GM23338 (cell line): ENCODE measurements around the gene IBSP. TPM values are rescaled to one million over a fixed set of nuclear protein-coding genes. Genes with fewer than 3 reads are reported as not detected.
A peak's percentile ranks its signal among the peaks of the same experiment; 100 is the strongest.

Experiments used
- ATAC-seq: fragments of 200-7000 bp; cut with Tn5 transposase; 3 replicates; pipeline ENCODE4 v1.9.1; 2020
- DNase-seq: peaks from one replicate; pipeline ENCODE4 v3.0.0-alpha.2; 2015; ENCODE audit warnings: low spot score
- H2AFZ ChIP-seq: fragments of 200-600 bp; sonication (generic); 2 replicates; pipeline ENCODE4 v1.8.0; 2016; ENCODE audit warnings: antibody characterized with exemption, mild to moderate bottlenecking, moderate library complexity
- H3F3A ChIP-seq: fragments of 200-600 bp; sonication (generic); replicated peaks from 2 replicates; pipeline ENCODE4 v1.8.0; 2017; ENCODE audit warnings: antibody characterized with exemption, mixed run types, low read depth
- H3K27ac ChIP-seq: fragments of 200-600 bp; sonication (generic); 2 replicates; pipeline ENCODE4 v1.6.1; 2016; ENCODE audit warnings: low read depth
- H3K27me3 ChIP-seq: fragments of 200-600 bp; sonication (generic); 2 replicates; pipeline ENCODE4 v1.8.0; 2016; ENCODE audit warnings: mild to moderate bottlenecking, mixed run types, moderate library complexity; ENCODE audit not compliant: insufficient read depth
- H3K36me3 ChIP-seq: fragments of 200-600 bp; sonication (generic); 2 replicates; pipeline ENCODE4 v1.8.0; 2016; ENCODE audit warnings: mild to moderate bottlenecking; ENCODE audit not compliant: insufficient read depth
- H3K4me1 ChIP-seq: fragments of 200-600 bp; sonication (generic); 2 replicates; pipeline ENCODE4 v1.8.0; 2016; ENCODE audit warnings: mild to moderate bottlenecking, moderate library complexity; ENCODE audit not compliant: insufficient read depth
- H3K4me2 ChIP-seq: fragments of 200-600 bp; sonication (generic); 2 replicates; pipeline ENCODE4 v1.7.1; 2017; ENCODE audit warnings: mixed run types
- H3K4me3 ChIP-seq: fragments of 200-600 bp; sonication (generic); 2 replicates; pipeline ENCODE4 v1.6.1; 2016; ENCODE audit warnings: mixed run types
- H3K79me2 ChIP-seq: fragments of 200-600 bp; sonication (generic); replicated peaks from 2 replicates; pipeline ENCODE4 v1.8.0; 2017; ENCODE audit warnings: mild to moderate bottlenecking; ENCODE audit not compliant: insufficient read depth
- H3K9me2 ChIP-seq: fragments of 200-600 bp; sonication (generic); 2 replicates; pipeline ENCODE4 v1.8.0; 2017; ENCODE audit not compliant: insufficient read depth
- H4K20me1 ChIP-seq: fragments of 200-600 bp; sonication (generic); replicated peaks from 2 replicates; pipeline ENCODE4 v1.8.0; 2017; ENCODE audit warnings: mild to moderate bottlenecking; ENCODE audit not compliant: insufficient read depth
- H3K27ac Mint-ChIP-seq: 2 replicates; pipeline ENCODE4 v1.8.0; 2020; ENCODE audit warnings: inconsistent platforms, mild to moderate bottlenecking, moderate library complexity, mixed read lengths
- H3K27me3 Mint-ChIP-seq: 3 replicates; pipeline ENCODE4 v1.8.0; 2022; ENCODE audit warnings: low read depth, mild to moderate bottlenecking, moderate library complexity, mixed read lengths, inconsistent platforms; ENCODE audit not compliant: insufficient read depth, poor library complexity
- H3K36me3 Mint-ChIP-seq: 3 replicates; pipeline ENCODE4 v1.8.0; 2021; ENCODE audit warnings: low read depth, mild to moderate bottlenecking, inconsistent platforms, moderate library complexity, mixed read lengths
- H3K4me1 Mint-ChIP-seq: 3 replicates; pipeline ENCODE4 v1.8.0; 2020; ENCODE audit warnings: mild to moderate bottlenecking, inconsistent platforms, mixed read lengths
- H3K4me3 Mint-ChIP-seq: 3 replicates; pipeline ENCODE4 v1.8.0; 2021; ENCODE audit warnings: moderate library complexity, mild to moderate bottlenecking, inconsistent platforms, mixed read lengths
- H3K9me3 Mint-ChIP-seq: 3 replicates; pipeline ENCODE4 v1.8.0; 2020; ENCODE audit warnings: moderate library complexity, mild to moderate bottlenecking, inconsistent platforms, mixed read lengths
- CREB1 ChIP-seq: fragments of 250-450 bp; sonication (Bioruptor Pico); IDR thresholded peaks from 2 replicates; pipeline ENCODE4 v1.5.0; 2020; ENCODE audit warnings: low read depth, mild to moderate bottlenecking, moderate library complexity
- CTCF ChIP-seq, 2 experiments: fragments of 200-600 bp in 1 of 2; sonication (generic) in 1 of 2; conservative IDR thresholded peaks; 2 replicates each; pipeline versions ENCODE4 v1.5.1 to v1.6.1; 2016 to 2017; ENCODE audit warnings: antibody characterized with exemption in 2 of 2, low read depth in 2 of 2, mild to moderate bottlenecking in 2 of 2, moderate library complexity in 1 of 2
- EZH2 ChIP-seq: fragments of 200-600 bp; sonication (generic); IDR thresholded peaks from one replicate; pipeline ENCODE4 v1.8.0; 2017; ENCODE audit warnings: antibody characterized with exemption, mild to moderate bottlenecking, low read depth; ENCODE audit not compliant: unreplicated experiment
- EZH2phosphoT487 ChIP-seq: fragments of 200-600 bp; sonication (generic); IDR thresholded peaks from one replicate; pipeline ENCODE4 v1.8.1; 2018; ENCODE audit warnings: antibody characterized with exemption; ENCODE audit not compliant: unreplicated experiment
- JUNB ChIP-seq: IDR thresholded peaks from one replicate; pipeline ENCODE4 v1.6.1; 2016; ENCODE audit warnings: antibody characterized with exemption; ENCODE audit not compliant: unreplicated experiment
- NANOG ChIP-seq: IDR thresholded peaks from 2 replicates; pipeline ENCODE4 v1.6.1; 2016; ENCODE audit warnings: antibody characterized with exemption, borderline replicate concordance
- POLR2AphosphoS5 ChIP-seq: IDR thresholded peaks from 2 replicates; pipeline ENCODE4 v1.6.1; 2016; ENCODE audit warnings: antibody characterized with exemption, low read depth
- STAT1 ChIP-seq: IDR thresholded peaks from one replicate; pipeline ENCODE4 v1.6.1; 2016; ENCODE audit warnings: antibody characterized with exemption; ENCODE audit not compliant: unreplicated experiment
- ZNF114 ChIP-seq: fragments of 250-450 bp; sonication (Bioruptor Pico); IDR thresholded peaks from 2 replicates; pipeline ENCODE4 v1.5.0; 2020; ENCODE audit warnings: mild to moderate bottlenecking, moderate library complexity
- ZNF331 ChIP-seq: fragments of 250-450 bp; sonication (Bioruptor Pico); IDR thresholded peaks from 2 replicates; pipeline ENCODE4 v1.5.0; 2020; ENCODE audit warnings: low read depth, mild to moderate bottlenecking, moderate library complexity
- polyA plus RNA-seq: library from polyadenylated mRNA; unstranded; fragments of >200 nt; fragmentation: Nextera tagmentation; extraction: Ambion mirVana; gene quantifications from 2 replicates; pipeline ENCODE4 v1.2.1, GENCODE V29; 2016
- total RNA-seq: library from RNA; depleted of rRNA; stranded (reverse); fragments of >200 nt; shearing (Covaris generic); gene quantifications from 2 replicates; pipeline ENCODE4 v1.2.3, GENCODE V29; 2014
- TF ChIP-seq, protein P1 (sequence below): IDR thresholded peaks from 2 replicates; pipeline ENCODE4 v1.6.1; 2016; ENCODE audit warnings: antibody characterized with exemption
- TF ChIP-seq, protein P2 (sequence below): IDR thresholded peaks from one replicate; pipeline ENCODE4 v1.6.1; 2018; ENCODE audit warnings: antibody characterized with exemption; ENCODE audit not compliant: unreplicated experiment

The IBSP gene
- total and polyA plus RNA-seq, 2 experiments from 2014 or later, result not detected

- H3K27ac Mint-ChIP-seq, result no peak overlapping the region
- Histone ChIP-seq H4K20me1 (no peaks in the 10 kb centered on the region), H2AFZ (0 out of 2 replicates have a peak overlapping the region, but pooled peaks have one; percentile 8), H3F3A (no peaks in the 10 kb centered on the region), H3K9me2 (peaks cover 4% of the 10 kb centered on the region; the same call in 1 of the 2 replicates), H3K36me3 (no peaks in the 10 kb centered on the region), H3K4me3 (no peak overlapping the region), H3K27ac (no peak overlapping the region), H3K79me2 (no peaks in the 10 kb centered on the region), H3K27me3 (no peaks in the 10 kb centered on the region), H3K4me1 (no peaks in the 10 kb centered on the region), H3K4me2 (no peak overlapping the region)
- DNase-seq (no peak), ATAC-seq (no peak)
- TF ChIP-seq NANOG, result no peak
- no peaks in the 10 kb centered on the region for H3K4me1 Mint-ChIP-seq
- no peaks in the 10 kb centered on the region for H3K27me3 Mint-ChIP-seq
- no peaks in the 10 kb centered on the region for H3K36me3 Mint-ChIP-seq
- no peaks in the 10 kb centered on the region for H3K9me3 Mint-ChIP-seq
- no peak overlapping the region for H3K4me3 Mint-ChIP-seq
Observed at GRCh38 chr4:87785731-87786509, 13.4 kb upstream of the IBSP start.

DNA sequence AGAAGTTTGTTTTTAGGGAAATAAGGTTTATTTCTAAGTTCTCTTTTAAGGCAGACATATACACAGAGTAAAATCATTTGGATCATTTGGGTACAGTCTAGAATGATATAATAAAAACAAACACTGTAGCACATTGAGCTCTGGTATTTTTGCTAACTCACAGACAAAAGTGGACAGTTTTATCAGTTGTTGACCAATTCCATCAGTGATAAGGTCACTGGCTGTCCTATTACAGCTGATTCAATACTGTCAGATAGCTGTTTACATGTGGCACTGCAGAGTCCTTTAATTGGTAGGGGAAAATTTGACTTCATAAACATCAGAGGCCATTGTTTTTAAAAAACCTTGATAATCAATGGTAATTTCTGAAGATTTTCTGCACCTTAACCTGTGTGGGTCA is 3.5 kb downstream of the IBSP start:
- Histone ChIP-seq H3K27me3 (no peaks in the 10 kb centered on the region), H3K79me2 (no peaks in the 10 kb centered on the region), H4K20me1 (no peaks in the 10 kb centered on the region), H3K27ac (no peak overlapping the region), H3F3A (no peaks in the 10 kb centered on the region), H3K9me2 (no peaks in the 10 kb centered on the region), H2AFZ (no peak overlapping the region), H3K4me1 (no peaks in the 10 kb centered on the region), H3K36me3 (no peaks in the 10 kb centered on the region), H3K4me2 (no peak overlapping the region), H3K4me3 (no peak overlapping the region)
- no peaks in the 10 kb centered on the region for H3K27me3 Mint-ChIP-seq
- H3K4me1 Mint-ChIP-seq, result peaks cover 3% of the 10 kb centered on the region; the same call in 1 of the 3 replicates
- DNase-seq (no peak), ATAC-seq (no peak)
- H3K27ac Mint-ChIP-seq, result no peak overlapping the region
- no peaks in the 10 kb centered on the region for H3K36me3 Mint-ChIP-seq
- H3K9me3 Mint-ChIP-seq, result no peaks in the 10 kb centered on the region
- no peak overlapping the region for H3K4me3 Mint-ChIP-seq
- TF ChIP-seq EZH2, result no peak
- no peak for TF ChIP-seq CREB1
- TF ChIP-seq ZNF114 (CRISPR knock-in tag), result no peak
- TF ChIP-seq POLR2AphosphoS5, result no peak
- TF ChIP-seq, protein P1, sequence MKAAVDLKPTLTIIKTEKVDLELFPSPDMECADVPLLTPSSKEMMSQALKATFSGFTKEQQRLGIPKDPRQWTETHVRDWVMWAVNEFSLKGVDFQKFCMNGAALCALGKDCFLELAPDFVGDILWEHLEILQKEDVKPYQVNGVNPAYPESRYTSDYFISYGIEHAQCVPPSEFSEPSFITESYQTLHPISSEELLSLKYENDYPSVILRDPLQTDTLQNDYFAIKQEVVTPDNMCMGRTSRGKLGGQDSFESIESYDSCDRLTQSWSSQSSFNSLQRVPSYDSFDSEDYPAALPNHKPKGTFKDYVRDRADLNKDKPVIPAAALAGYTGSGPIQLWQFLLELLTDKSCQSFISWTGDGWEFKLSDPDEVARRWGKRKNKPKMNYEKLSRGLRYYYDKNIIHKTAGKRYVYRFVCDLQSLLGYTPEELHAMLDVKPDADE, result no peak
- no peak for TF ChIP-seq JUNB
- TF ChIP-seq, protein P2, sequence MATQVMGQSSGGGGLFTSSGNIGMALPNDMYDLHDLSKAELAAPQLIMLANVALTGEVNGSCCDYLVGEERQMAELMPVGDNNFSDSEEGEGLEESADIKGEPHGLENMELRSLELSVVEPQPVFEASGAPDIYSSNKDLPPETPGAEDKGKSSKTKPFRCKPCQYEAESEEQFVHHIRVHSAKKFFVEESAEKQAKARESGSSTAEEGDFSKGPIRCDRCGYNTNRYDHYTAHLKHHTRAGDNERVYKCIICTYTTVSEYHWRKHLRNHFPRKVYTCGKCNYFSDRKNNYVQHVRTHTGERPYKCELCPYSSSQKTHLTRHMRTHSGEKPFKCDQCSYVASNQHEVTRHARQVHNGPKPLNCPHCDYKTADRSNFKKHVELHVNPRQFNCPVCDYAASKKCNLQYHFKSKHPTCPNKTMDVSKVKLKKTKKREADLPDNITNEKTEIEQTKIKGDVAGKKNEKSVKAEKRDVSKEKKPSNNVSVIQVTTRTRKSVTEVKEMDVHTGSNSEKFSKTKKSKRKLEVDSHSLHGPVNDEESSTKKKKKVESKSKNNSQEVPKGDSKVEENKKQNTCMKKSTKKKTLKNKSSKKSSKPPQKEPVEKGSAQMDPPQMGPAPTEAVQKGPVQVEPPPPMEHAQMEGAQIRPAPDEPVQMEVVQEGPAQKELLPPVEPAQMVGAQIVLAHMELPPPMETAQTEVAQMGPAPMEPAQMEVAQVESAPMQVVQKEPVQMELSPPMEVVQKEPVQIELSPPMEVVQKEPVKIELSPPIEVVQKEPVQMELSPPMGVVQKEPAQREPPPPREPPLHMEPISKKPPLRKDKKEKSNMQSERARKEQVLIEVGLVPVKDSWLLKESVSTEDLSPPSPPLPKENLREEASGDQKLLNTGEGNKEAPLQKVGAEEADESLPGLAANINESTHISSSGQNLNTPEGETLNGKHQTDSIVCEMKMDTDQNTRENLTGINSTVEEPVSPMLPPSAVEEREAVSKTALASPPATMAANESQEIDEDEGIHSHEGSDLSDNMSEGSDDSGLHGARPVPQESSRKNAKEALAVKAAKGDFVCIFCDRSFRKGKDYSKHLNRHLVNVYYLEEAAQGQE, result no peak
- TF ChIP-seq NANOG, result no peak
- TF ChIP-seq STAT1, result no peak
- TF ChIP-seq CTCF (conservative IDR thresholded peaks at IDR 0.05; ENCODE audit: low read depth in 2 of 2), result no peak
- TF ChIP-seq EZH2phosphoT487, result no peak
- TF ChIP-seq ZNF331 (CRISPR knock-in tag), result no peak
